K562 (cell line): ENCODE measurements around the gene HIF1A. TPM values are rescaled to one million over a fixed set of nuclear protein-coding genes. Genes with fewer than 3 reads are reported as not detected.

Experiments used
- ATAC-seq: fragments of 200-7000 bp; cut with Tn5 transposase; 3 replicates; pipeline ENCODE4 v1.9.1; 2020; ENCODE audit warnings: moderate library complexity
- BruUV-seq: library from RNA; stranded (reverse); fragments of 400-500 nt; replicated peaks from 2 replicates; lab custom pipeline; 2021; lab: Mats Ljungman, UMichigan
- CTCF ChIA-PET: fragments of 300-600 bp; formaldehyde crosslinking; extraction: SDS; loops from one replicate; lab custom pipeline; 2021; ENCODE audit warnings: low intra/inter-chr PET ratio; lab: Yijun Ruan, JAX
- POLR2A ChIA-PET: fragments of 300-600, 350-650 bp; sonication (Branson Sonifier 250); formaldehyde crosslinking; extraction: SDS; loops from one replicate; lab custom pipeline; 2021; ENCODE audit warnings: antibody characterized with exemption, inconsistent platforms; lab: Yijun Ruan, JAX
- DNase-seq, 4 experiments: peaks; one replicate each; pipeline versions ENCODE4 v3.0.0 to v3.0.0-alpha.2; 2011 to 2018; ENCODE audit warnings: low spot score in 3 of 4, mixed read lengths in 3 of 4; ENCODE audit errors: extremely low read depth in 1 of 4
- FAIRE-seq: peaks from 2 replicates; lab custom pipeline; 2011; peaks lifted over from hg19 to GRCh38; lab: Jason Lieb, UNC
- H2AFZ ChIP-seq: 2 replicates; pipeline ENCODE4 v1.6.0; 2011; ENCODE audit warnings: low read depth, low read length, control low read depth, inconsistent platforms
- H3K27ac ChIP-seq: fragments of 200-600 bp; 3 replicates; pipeline ENCODE4 v1.8.0; 2011; ENCODE audit warnings: low read depth, mild to moderate bottlenecking, control low read depth, inconsistent platforms, low read length, moderate library complexity, mixed read lengths; ENCODE audit errors: extremely low read depth
- H3K27me3 ChIP-seq, 2 experiments: fragments of 300-600 bp in 1 of 2; 2 replicates in 1 of 2; 3 replicates in 1 of 2; pipeline versions ENCODE4 v1.6.0 to v1.8.0; 2011; ENCODE audit warnings: inconsistent platforms in 2 of 2, low read length in 2 of 2, mild to moderate bottlenecking in 1 of 2, mixed read lengths in 1 of 2, moderate library complexity in 1 of 2; ENCODE audit not compliant: control insufficient read depth in 2 of 2, insufficient read depth in 2 of 2
- H3K36me3 ChIP-seq: fragments of 300-600 bp; 3 replicates; pipeline ENCODE4 v1.8.0; 2011; ENCODE audit warnings: mild to moderate bottlenecking, low read length, inconsistent platforms; ENCODE audit not compliant: control insufficient read depth, insufficient read depth
- H3K4me1 ChIP-seq, 2 experiments: fragments of 200-600 bp in 1 of 2; replicated peaks in 1 of 2; 2 replicates in 1 of 2; 3 replicates in 1 of 2; pipeline versions ENCODE4 v1.5.1 to v1.8.0; 2011; ENCODE audit warnings: inconsistent platforms in 2 of 2, low read length in 2 of 2, mild to moderate bottlenecking in 1 of 2, mixed read lengths in 1 of 2, moderate library complexity in 1 of 2; ENCODE audit not compliant: control insufficient read depth in 2 of 2, insufficient read depth in 2 of 2
- H3K4me2 ChIP-seq: 2 replicates; pipeline ENCODE4 v1.6.1; 2011; ENCODE audit warnings: low read length, control low read depth, inconsistent platforms, mixed read lengths; ENCODE audit not compliant: insufficient read depth
- H3K4me3 ChIP-seq: fragments of 200-600 bp; sonication (generic), shearing (Covaris generic); 2 replicates; pipeline ENCODE4 v1.5.1; 2016; ENCODE audit warnings: control low read depth, inconsistent platforms
- H3K79me2 ChIP-seq: fragments of 200-600 bp; 3 replicates; pipeline ENCODE4 v1.8.0; 2011; ENCODE audit warnings: low read length, inconsistent platforms; ENCODE audit not compliant: control insufficient read depth, insufficient read depth
- H3K9ac ChIP-seq, 2 experiments: 2 replicates each; pipeline versions ENCODE4 v1.6.0 to v1.6.1; 2011; ENCODE audit warnings: low read depth in 2 of 2, low read length in 2 of 2, control low read depth in 1 of 2, inconsistent platforms in 1 of 2, mild to moderate bottlenecking in 1 of 2, mixed read lengths in 1 of 2; ENCODE audit not compliant: insufficient read depth in 1 of 2
- H3K9me1 ChIP-seq: one replicate; pipeline ENCODE4 v1.6.0; 2011; ENCODE audit warnings: inconsistent platforms, mild to moderate bottlenecking, low read length, moderate library complexity; ENCODE audit not compliant: control insufficient read depth, insufficient read depth
- H3K9me3 ChIP-seq: replicated peaks from 2 replicates; pipeline ENCODE4 v1.5.1; 2011; ENCODE audit warnings: low read depth, low read length, inconsistent platforms; ENCODE audit not compliant: control insufficient read depth, insufficient read depth
- H4K20me1 ChIP-seq: replicated peaks from 2 replicates; pipeline ENCODE4 v1.6.1; 2011; ENCODE audit warnings: low read length, inconsistent platforms, mixed read lengths; ENCODE audit not compliant: control insufficient read depth, insufficient read depth
- ATF4 ChIP-seq: fragments of 450-650 bp; formaldehyde crosslinking; IDR thresholded peaks from 2 replicates; pipeline ENCODE4 v1.4.0; 2022; ENCODE audit warnings: mild to moderate bottlenecking, moderate library complexity
- NFE2 ChIP-seq: IDR thresholded peaks from 2 replicates; pipeline ENCODE4 v1.6.1; 2014; ENCODE audit warnings: antibody characterized with exemption, low read depth
- RUNX1 ChIP-seq: sonication (generic); IDR thresholded peaks from 2 replicates; pipeline ENCODE4 v1.6.1; 2016; ENCODE audit warnings: antibody characterized with exemption, low read depth
- ZNF316 ChIP-seq: fragments of 450-650 bp; IDR thresholded peaks from 2 replicates; pipeline ENCODE4 v1.6.1; 2016
- whole genome bisulfite sequencing: fragments of 100-300 bp; shearing (Covaris generic); methylation state at CpG from one replicate; pipeline ENCODE4 v1.1.6; 2016; ENCODE audit warnings: low coverage, mixed read lengths; ENCODE audit not compliant: insufficient coverage; ENCODE audit errors: missing lambda C conversion rate; 5-methylcytosine and 5-hydroxymethylcytosine counted together
- in situ Hi-C: fragments of 300-500 bp; cut with MboI; formaldehyde crosslinking; loops from 4 replicates; pipeline ENCODE4 v1.15.0; 2018; ENCODE audit warnings: inconsistent platforms, mixed read lengths
- intact Hi-C: fragments of 100-400 bp; cut with micrococcal nuclease; formaldehyde crosslinking; loops from 2 replicates; pipeline ENCODE4 v1.14.2; 2022
- polyA plus RNA-seq, 8 experiments: library from polyadenylated mRNA; depleted of rRNA in 4 of 8; stranded (reverse) in 5 of 8; unstranded in 3 of 8; fragments of >200 nt; fragmentation: Nextera tagmentation in 2 of 8; fragmentation: Illumina TruSeq in 1 of 8; extraction: Ambion mirVana in 2 of 8; extraction: Trizol in 1 of 8; gene quantifications; 2 replicates each; pipeline versions ENCODE4 v1.2.1 to v1.2.3, GENCODE V29; 2011 to 2014; ENCODE audit warnings: inconsistent platforms in 1 of 8, missing spikeins in 1 of 8
- total RNA-seq, 7 experiments: library from RNA; depleted of rRNA in 6 of 7; stranded (reverse); fragments of >200 nt in 6 of 7; fragmentation: Illumina TruSeq in 2 of 7; extraction: Trizol in 2 of 7; gene quantifications; 2 replicates each; pipeline versions ENCODE4 v1.2.1 to v1.2.3, GENCODE V29; 2011 to 2021; ENCODE audit warnings: low replicate concordance in 1 of 7
- TF ChIP-seq, protein P1 (sequence below): fragments of 450-650 bp; IDR thresholded peaks from 2 replicates; pipeline ENCODE4 v1.6.1; 2017; ENCODE audit warnings: antibody characterized with exemption

The HIF1A gene
- total and polyA plus RNA-seq, 9 of the 15 experiments (the other 6 are each of a cell fraction or from before 2014, with no cell fraction given) = 5.9 to 35.3 (median 24.2) TPM

- TF ChIP-seq, protein P1, sequence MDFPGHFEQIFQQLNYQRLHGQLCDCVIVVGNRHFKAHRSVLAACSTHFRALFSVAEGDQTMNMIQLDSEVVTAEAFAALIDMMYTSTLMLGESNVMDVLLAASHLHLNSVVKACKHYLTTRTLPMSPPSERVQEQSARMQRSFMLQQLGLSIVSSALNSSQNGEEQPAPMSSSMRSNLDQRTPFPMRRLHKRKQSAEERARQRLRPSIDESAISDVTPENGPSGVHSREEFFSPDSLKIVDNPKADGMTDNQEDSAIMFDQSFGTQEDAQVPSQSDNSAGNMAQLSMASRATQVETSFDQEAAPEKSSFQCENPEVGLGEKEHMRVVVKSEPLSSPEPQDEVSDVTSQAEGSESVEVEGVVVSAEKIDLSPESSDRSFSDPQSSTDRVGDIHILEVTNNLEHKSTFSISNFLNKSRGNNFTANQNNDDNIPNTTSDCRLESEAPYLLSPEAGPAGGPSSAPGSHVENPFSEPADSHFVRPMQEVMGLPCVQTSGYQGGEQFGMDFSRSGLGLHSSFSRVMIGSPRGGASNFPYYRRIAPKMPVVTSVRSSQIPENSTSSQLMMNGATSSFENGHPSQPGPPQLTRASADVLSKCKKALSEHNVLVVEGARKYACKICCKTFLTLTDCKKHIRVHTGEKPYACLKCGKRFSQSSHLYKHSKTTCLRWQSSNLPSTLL = no peak
- no peak for TF ChIP-seq RUNX1
Measured at GRCh38 chr14:61699027-61699426, 3.7 kb downstream of the HIF1A start (continued).

- H3K27ac ChIP-seq = peak overlapping the region; percentile 7; the same call in 1 of the 3 replicates
- TF ChIP-seq NFE2 (peak; percentile 43), ZNF316 (no peak), ATF4 (CRISPR knock-in tag) (no peak)
- TF ChIP-seq, all 486 proteins: peak for 1
- Histone ChIP-seq H3K9ac (peak overlapping the region in 1 of 2 experiments; percentile 14; a peak in 1 of 4 replicates), H3K4me1 (peaks cover 0 to 14% of the 10 kb centered on the region in 2 experiments; a peak in 2 of 5 replicates), H2AFZ (no peak overlapping the region), H3K9me3 (no peaks in the 10 kb centered on the region), H3K27me3 (no peaks in the 10 kb centered on the region), H3K4me2 (peak overlapping the region; percentile 54), H4K20me1 (peaks cover 19% of the 10 kb centered on the region; the same call in 1 of the 2 replicates), H3K4me3 (peak overlapping the region; percentile 8; the same call in 1 of the 2 replicates), H3K79me2 (peaks cover 98% of the 10 kb centered on the region), H3K9me1 (no peaks in the 10 kb centered on the region), H3K36me3 (no peaks in the 10 kb centered on the region; the same call in 2 of the 3 replicates)
- BruUV-seq = no TSS peak
- ATAC-seq (no peak), FAIRE-seq (peak; percentile 52), DNase-seq (no peak)
- in situ Hi-C loops = no loop called here
- WGBS = 7% methylated on average over 2 of the region's 2 CpGs
- CTCF ChIA-PET = no interaction called here
- intact Hi-C loops = no loop called here
- POLR2A ChIA-PET = interaction anchor here (0.6 to 1.2 kb wide), 3 partner anchors 16 to 80 kb away, joined by 3 read pairs; no protein-coding TSS in a partner anchor
Measured at GRCh38 chr14:61700104-61700886, 5.0 kb downstream of the HIF1A start.
